KOPT-K1 (cell line): ENCODE measurements around the gene EP400.
"Not testable (repeated sequence)": the region's sequence is repeated elsewhere in the genome, so short reads cannot be mapped to it uniquely, and the experiment has no call there.

Experiments
- H3K27ac ChIP-seq: fragments of 200-600 bp; sonication (generic); 2 replicates; pipeline ENCODE4 v1.5.1; 2016; ENCODE audit warnings: antibody characterized with exemption, mild to moderate bottlenecking, low read depth, low read length; ENCODE audit not compliant: poor library complexity, severe bottlenecking
- H3K36me3 ChIP-seq: fragments of 200-600 bp; sonication (generic); 2 replicates; pipeline ENCODE4 v1.5.1; 2017; ENCODE audit warnings: antibody characterized with exemption, mild to moderate bottlenecking, low read length, moderate library complexity; ENCODE audit not compliant: insufficient read depth
- H3K9me3 ChIP-seq: fragments of 200-600 bp; sonication (generic); 2 replicates; pipeline ENCODE4 v1.5.1; 2017; ENCODE audit warnings: antibody characterized with exemption, low read length, mild to moderate bottlenecking; ENCODE audit not compliant: insufficient read depth, poor library complexity, severe bottlenecking

EP400 gene

GRCh38 chr12:132040906-132041606, 91.3 kb downstream of the EP400 start:
- H3K9me3 ChIP-seq: no peaks in the 10 kb centered on the region
- peaks cover 96% of the 10 kb centered on the region for H3K36me3 ChIP-seq
- no peak overlapping the region for H3K27ac ChIP-seq

- H3K9me3 ChIP-seq: no peaks in the 10 kb centered on the region
- peaks cover 94% of the 10 kb centered on the region for H3K36me3 ChIP-seq
- no peak overlapping the region for H3K27ac ChIP-seq
Observed at GRCh38 chr12:132043216-132043615, 93.5 kb downstream of the EP400 start.

- H3K36me3 ChIP-seq: peaks cover 94% of the 10 kb centered on the region
Observed at GRCh38 chr12:132043770-132044467, 94.2 kb downstream of the EP400 start.

GRCh38 chr12:132044661-132045412, 95.1 kb downstream of the EP400 start:
- peaks cover 94% of the 10 kb centered on the region for H3K36me3 ChIP-seq
- H3K27ac ChIP-seq: no peak overlapping the region
- H3K9me3 ChIP-seq: no peaks in the 10 kb centered on the region

More at GRCh38 chr12:132043770-132044467, 94.2 kb downstream of the EP400 start:
- Histone ChIP-seq H3K27ac (no peak overlapping the region), H3K9me3 (no peaks in the 10 kb centered on the region)

- H3K36me3 ChIP-seq: peaks cover 94% of the 10 kb centered on the region
Observed at GRCh38 chr12:132045751-132046150, 96.0 kb downstream of the EP400 start.

GRCh38 chr12:132046561-132046960, 96.8 kb downstream of the EP400 start:
- peaks cover 94% of the 10 kb centered on the region for H3K36me3 ChIP-seq
- H3K9me3 ChIP-seq: no peaks in the 10 kb centered on the region
- no peak overlapping the region for H3K27ac ChIP-seq

More at GRCh38 chr12:132045751-132046150, 96.0 kb downstream of the EP400 start:
- H3K9me3 ChIP-seq: no peaks in the 10 kb centered on the region
- no peak overlapping the region for H3K27ac ChIP-seq

GRCh38 chr12:132047630-132048029, 97.9 kb downstream of the EP400 start:
- H3K9me3 ChIP-seq, H3K27ac ChIP-seq: not testable (repeated sequence)
- H3K36me3 ChIP-seq: peaks cover 97% of the 10 kb centered on the region

- Histone ChIP-seq H3K27ac (no peak overlapping the region), H3K9me3 (no peaks in the 10 kb centered on the region), H3K36me3 (peaks cover 97% of the 10 kb centered on the region)
Observed at GRCh38 chr12:132049442-132049841, 99.7 kb downstream of the EP400 start.

- no peak overlapping the region for H3K27ac ChIP-seq
- peaks cover 97% of the 10 kb centered on the region for H3K36me3 ChIP-seq
- H3K9me3 ChIP-seq: no peaks in the 10 kb centered on the region
Observed at GRCh38 chr12:132049876-132050275, 100.1 kb downstream of the EP400 start.

- H3K27ac ChIP-seq, H3K9me3 ChIP-seq: not testable (repeated sequence)
- H3K36me3 ChIP-seq: peaks cover 97% of the 10 kb centered on the region
Observed at GRCh38 chr12:132051718-132052117, 102.0 kb downstream of the EP400 start.

- Histone ChIP-seq H3K36me3 (peaks cover 97% of the 10 kb centered on the region), H3K9me3 (no peaks in the 10 kb centered on the region), H3K27ac (no peak overlapping the region)
Observed at GRCh38 chr12:132052196-132052932, 102.6 kb downstream of the EP400 start.

GRCh38 chr12:132053338-132054330, 103.9 kb downstream of the EP400 start:
- H3K36me3 ChIP-seq: peaks cover 99% of the 10 kb centered on the region
- H3K27ac ChIP-seq: no peak overlapping the region
- H3K9me3 ChIP-seq: no peaks in the 10 kb centered on the region

GRCh38 chr12:132054983-132055382, 105.2 kb downstream of the EP400 start:
- peaks cover 96% of the 10 kb centered on the region for H3K36me3 ChIP-seq
- no peaks in the 10 kb centered on the region for H3K9me3 ChIP-seq
- no peak overlapping the region for H3K27ac ChIP-seq
